Transverse colon (tissue), 4 donors: ENCODE measurements around the gene LRRD1.

Experiments used
- POLR2A ChIP-seq: fragments of 450-650 bp; IDR thresholded peaks from one replicate; pipeline ENCODE4 v1.6.1; 2016; ENCODE audit warnings: antibody characterized with exemption, mild to moderate bottlenecking, moderate library complexity
- POLR2AphosphoS5 ChIP-seq, 3 donors: sonication (generic); formaldehyde crosslinking; IDR thresholded peaks; one replicate each; pipeline ENCODE4 v1.6.1; 2016; ENCODE audit warnings: antibody characterized with exemption in 3 of 3
- TF ChIP-seq, protein P1 (sequence below), 5 experiments: fragments of 200-600 bp in 3 of 5; fragments of 450-650 bp in 2 of 5; sonication (generic) in 3 of 5; IDR thresholded peaks; 1 replicate in 2 of 5; 2 replicates in 3 of 5; pipeline ENCODE4 v1.5.1; 2016 to 2017; ENCODE audit warnings: antibody characterized with exemption in 5 of 5, inconsistent platforms in 3 of 5, mild to moderate bottlenecking in 2 of 5, moderate library complexity in 1 of 5

DNA sequence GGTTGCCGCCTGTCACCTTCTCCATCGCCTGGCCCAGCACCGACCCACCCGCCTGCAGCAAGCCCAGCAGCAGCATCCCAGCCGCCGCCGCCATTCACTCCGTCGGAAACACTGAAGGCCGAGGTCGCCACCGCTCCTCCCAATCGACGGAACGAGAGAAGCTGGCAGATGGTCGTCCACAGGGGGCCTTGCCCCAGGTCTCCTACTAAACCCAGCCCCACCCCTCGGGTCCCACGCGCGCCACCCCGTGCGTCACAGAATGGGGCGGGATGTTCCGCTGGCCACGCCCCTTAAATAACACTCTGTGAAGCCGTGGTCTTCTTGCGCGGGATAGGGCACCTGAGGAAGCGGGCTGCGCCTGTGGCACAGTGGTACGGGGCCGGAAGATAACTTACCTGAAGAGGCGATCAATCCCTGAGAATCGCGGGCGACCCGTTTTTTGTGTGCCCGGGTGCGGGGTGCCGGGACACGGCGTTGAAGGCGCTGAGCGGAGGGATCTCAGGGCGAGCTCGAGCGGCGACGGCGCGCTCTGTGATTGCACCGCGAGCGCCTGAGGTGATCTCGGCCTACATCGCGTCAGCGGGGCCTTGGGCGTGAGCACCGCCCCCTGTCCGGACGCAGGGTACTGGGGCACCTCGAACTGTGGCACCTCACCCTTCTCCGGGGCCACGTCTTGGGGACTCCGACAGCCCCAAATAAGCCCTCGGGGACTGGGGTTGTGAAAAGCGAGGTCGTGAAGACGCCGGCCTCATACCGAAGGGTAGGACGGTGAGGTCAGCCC is 44.5 kb downstream of the LRRD1 start, which contains the start of gene CYP51A1:
- TF ChIP-seq, protein P1, sequence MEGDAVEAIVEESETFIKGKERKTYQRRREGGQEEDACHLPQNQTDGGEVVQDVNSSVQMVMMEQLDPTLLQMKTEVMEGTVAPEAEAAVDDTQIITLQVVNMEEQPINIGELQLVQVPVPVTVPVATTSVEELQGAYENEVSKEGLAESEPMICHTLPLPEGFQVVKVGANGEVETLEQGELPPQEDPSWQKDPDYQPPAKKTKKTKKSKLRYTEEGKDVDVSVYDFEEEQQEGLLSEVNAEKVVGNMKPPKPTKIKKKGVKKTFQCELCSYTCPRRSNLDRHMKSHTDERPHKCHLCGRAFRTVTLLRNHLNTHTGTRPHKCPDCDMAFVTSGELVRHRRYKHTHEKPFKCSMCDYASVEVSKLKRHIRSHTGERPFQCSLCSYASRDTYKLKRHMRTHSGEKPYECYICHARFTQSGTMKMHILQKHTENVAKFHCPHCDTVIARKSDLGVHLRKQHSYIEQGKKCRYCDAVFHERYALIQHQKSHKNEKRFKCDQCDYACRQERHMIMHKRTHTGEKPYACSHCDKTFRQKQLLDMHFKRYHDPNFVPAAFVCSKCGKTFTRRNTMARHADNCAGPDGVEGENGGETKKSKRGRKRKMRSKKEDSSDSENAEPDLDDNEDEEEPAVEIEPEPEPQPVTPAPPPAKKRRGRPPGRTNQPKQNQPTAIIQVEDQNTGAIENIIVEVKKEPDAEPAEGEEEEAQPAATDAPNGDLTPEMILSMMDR (IDR thresholded peaks at IDR 0.05): peak in 1 of 5 experiments; percentile 13
- TF ChIP-seq POLR2AphosphoS5 (IDR thresholded peaks at IDR 0.05) (peak; percentile 87 to 95 (median 90)), POLR2A (peak; percentile 91)
